CD4-positive, alpha-beta T cell treated with Interleukin-6 at 100 ng/mL for 8 hours (primary cell): ENCODE measurements around the gene TAS2R50.

ENCODE experiments used
- DNase-seq: peaks from one replicate; pipeline ENCODE4 v3.0.0-alpha.2; 2020; ENCODE audit warnings: mixed read lengths, low spot score

Gene TAS2R50

GRCh38 chr12:10952645-10953044 lies 34.1 kb downstream of the TAS2R50 start:
- no peak for DNase-seq

GRCh38 chr12:10943167-10943566 lies 43.5 kb downstream of the TAS2R50 start:
- no peak for DNase-seq

GRCh38 chr12:10941916-10942607 lies 44.6 kb downstream of the TAS2R50 start:
- DNase-seq = no peak

- no peak for DNase-seq
These were observed 45.3 kb downstream of the TAS2R50 start for GRCh38 chr12:10941369-10941768.

DNA sequence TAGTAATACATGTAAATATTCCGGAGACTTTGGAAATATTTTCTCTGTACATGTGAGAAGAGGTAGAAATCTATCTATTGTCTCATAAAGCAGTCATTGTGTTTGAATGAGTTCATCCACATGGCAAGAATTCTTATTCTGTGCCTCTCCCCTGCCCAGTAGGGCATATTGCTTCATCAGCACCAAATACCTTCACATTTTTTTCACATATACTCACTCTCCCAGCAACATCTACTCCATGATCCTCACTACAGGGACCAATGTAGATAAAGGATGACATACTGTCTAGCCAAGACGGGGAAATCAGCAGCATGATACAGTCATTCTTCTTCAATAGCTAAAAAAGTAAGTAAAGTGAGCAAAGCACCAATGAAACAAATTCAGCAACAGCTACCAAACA lies 46.3 kb downstream of the TAS2R50 start:
- no peak for DNase-seq

- no peak for DNase-seq
These were observed 47.5 kb downstream of the TAS2R50 start, which contains the start of gene TAS2R14 for GRCh38 chr12:10939163-10939562. Gene TAS2R14, minus strand, starts transcription at chr12:10939263. Its CDS starts 56 bp downstream, at chr12:10939207.

- no peak for DNase-seq
These were observed 50.2 kb downstream of the TAS2R50 start for GRCh38 chr12:10936506-10936905.
